DND-41 (cell line): Measurements from ENCODE around the gene NTM.
"Not testable (repeated sequence)": the region's sequence is repeated elsewhere in the genome, so short reads cannot be mapped to it uniquely, and the experiment has no call there.

ENCODE experiments used
- ATAC-seq: fragments of 200-7000 bp; cut with Tn5 transposase; 3 replicates; pipeline ENCODE4 v1.9.1; 2021; ENCODE audit warnings: low read depth; ENCODE audit not compliant: insufficient read depth
- DNase-seq: peaks from one replicate; pipeline ENCODE4 v3.0.0-alpha.2; 2020
- H2AFZ ChIP-seq: 2 replicates; pipeline ENCODE4 v1.6.0; 2012; ENCODE audit warnings: low read depth, low read length
- H3K27ac ChIP-seq: 2 replicates; pipeline ENCODE4 v1.5.1; 2012; ENCODE audit warnings: low read length, inconsistent platforms
- H3K27me3 ChIP-seq: fragments of 200-600 bp; sonication (generic); 2 replicates; pipeline ENCODE4 v1.6.0; 2012; ENCODE audit warnings: low read length, mild to moderate bottlenecking, inconsistent platforms; ENCODE audit not compliant: insufficient read depth, poor library complexity
- H3K36me3 ChIP-seq: 2 replicates; pipeline ENCODE4 v1.5.1; 2012; ENCODE audit warnings: low read length, inconsistent platforms; ENCODE audit not compliant: insufficient read depth
- H3K4me1 ChIP-seq: 2 replicates; pipeline ENCODE4 v1.5.1; 2012; ENCODE audit warnings: mild to moderate bottlenecking, low read length; ENCODE audit not compliant: insufficient read depth
- H3K4me2 ChIP-seq: 2 replicates; pipeline ENCODE4 v1.6.0; 2012; ENCODE audit warnings: mild to moderate bottlenecking, moderate library complexity, low read length, inconsistent platforms; ENCODE audit not compliant: insufficient read depth
- H3K4me3 ChIP-seq, 2 experiments: fragments of 200-600 bp in 1 of 2; shearing (Covaris generic) in 1 of 2; 2 replicates each; pipeline ENCODE4 v1.5.1; 2012 to 2016; ENCODE audit warnings: inconsistent platforms in 2 of 2, low read length in 2 of 2, mild to moderate bottlenecking in 2 of 2, low read depth in 1 of 2, moderate library complexity in 1 of 2
- H3K79me2 ChIP-seq: 2 replicates; pipeline ENCODE4 v1.6.0; 2012; ENCODE audit warnings: low read length, inconsistent platforms; ENCODE audit not compliant: insufficient read depth
- H3K9ac ChIP-seq: 2 replicates; pipeline ENCODE4 v1.6.0; 2012; ENCODE audit warnings: low read depth, mild to moderate bottlenecking, inconsistent platforms, low read length, moderate library complexity
- H3K9me3 ChIP-seq: 2 replicates; pipeline ENCODE4 v1.5.1; 2012; ENCODE audit warnings: low read length, moderate library complexity, mild to moderate bottlenecking, inconsistent platforms; ENCODE audit not compliant: insufficient read depth, severe bottlenecking
- H4K20me1 ChIP-seq: 2 replicates; pipeline ENCODE4 v1.6.0; 2012; ENCODE audit warnings: low read length; ENCODE audit not compliant: insufficient read depth
- CTCF ChIP-seq: IDR thresholded peaks from 2 replicates; pipeline ENCODE4 v1.5.1; 2012; ENCODE audit warnings: borderline replicate concordance, low read length, moderate library complexity, mild to moderate bottlenecking; ENCODE audit not compliant: poor library complexity, severe bottlenecking; ENCODE audit errors: extremely low read depth
- EZH2 ChIP-seq: IDR thresholded peaks from 3 replicates; pipeline ENCODE4 v1.6.1; 2012; ENCODE audit warnings: borderline replicate concordance, low read depth, mild to moderate bottlenecking, moderate library complexity, low read length, inconsistent platforms; ENCODE audit not compliant: severe bottlenecking

NTM gene

GRCh38 chr11:131909426-131910177, 539.2 kb downstream of the NTM start:
- no peak overlapping the region for H3K9ac ChIP-seq

GRCh38 chr11:131910178-131910522, 539.7 kb downstream of the NTM start:
- no peak for TF ChIP-seq EZH2
- no peak for TF ChIP-seq CTCF
- H3K9me3 ChIP-seq, result no peaks in the 10 kb centered on the region
- DNase-seq (no peak), ATAC-seq (no peak)
- H3K9ac ChIP-seq, result no peak overlapping the region
- no peaks in the 10 kb centered on the region for H3K36me3 ChIP-seq
- H2AFZ ChIP-seq, result no peak overlapping the region
- H3K4me2 ChIP-seq, result no peak overlapping the region
- H3K4me3 ChIP-seq, result no peak overlapping the region
- no peaks in the 10 kb centered on the region for H3K4me1 ChIP-seq
- no peaks in the 10 kb centered on the region for H3K79me2 ChIP-seq
- no peaks in the 10 kb centered on the region for H4K20me1 ChIP-seq
- no peaks in the 10 kb centered on the region for H3K27me3 ChIP-seq
- H3K27ac ChIP-seq, result no peak overlapping the region

More at GRCh38 chr11:131909426-131910177, 539.2 kb downstream of the NTM start:
- no peak overlapping the region for H3K27ac ChIP-seq
- H2AFZ ChIP-seq, result no peak overlapping the region
- no peaks in the 10 kb centered on the region for H3K9me3 ChIP-seq
- H3K4me3 ChIP-seq, result no peak overlapping the region
- H3K4me1 ChIP-seq, result no peaks in the 10 kb centered on the region
- DNase-seq (no peak), ATAC-seq (no peak)
- H3K4me2 ChIP-seq, result no peak overlapping the region
- no peak for TF ChIP-seq CTCF
- no peak for TF ChIP-seq EZH2
- H3K79me2 ChIP-seq, result no peaks in the 10 kb centered on the region
- H3K27me3 ChIP-seq, result no peaks in the 10 kb centered on the region
- no peaks in the 10 kb centered on the region for H3K36me3 ChIP-seq
- no peaks in the 10 kb centered on the region for H4K20me1 ChIP-seq

- no peak for DNase-seq
- no peaks in the 10 kb centered on the region for H3K36me3 ChIP-seq
- no peak overlapping the region for H2AFZ ChIP-seq
- H3K9ac ChIP-seq, result no peak overlapping the region
- H3K4me2 ChIP-seq, result no peak overlapping the region
- no peak overlapping the region for H3K4me3 ChIP-seq
- no peak for ATAC-seq
- no peaks in the 10 kb centered on the region for H3K4me1 ChIP-seq
- no peak overlapping the region for H3K27ac ChIP-seq
- H3K9me3 ChIP-seq, result no peaks in the 10 kb centered on the region
- no peaks in the 10 kb centered on the region for H3K27me3 ChIP-seq
- TF ChIP-seq EZH2 (no peak), CTCF (no peak)
- no peaks in the 10 kb centered on the region for H4K20me1 ChIP-seq
- H3K79me2 ChIP-seq, result no peaks in the 10 kb centered on the region
Observed at GRCh38 chr11:131910523-131911387, 540.3 kb downstream of the NTM start.

- not testable (repeated sequence) for H3K9ac ChIP-seq, H2AFZ ChIP-seq, H3K27ac ChIP-seq, H4K20me1 ChIP-seq, H3K27me3 ChIP-seq, H3K4me2 ChIP-seq, DNase-seq, H3K4me3 ChIP-seq, H3K4me1 ChIP-seq, H3K9me3 ChIP-seq, H3K79me2 ChIP-seq, ATAC-seq, H3K36me3 ChIP-seq
Observed at GRCh38 chr11:131911388-131912032, 541.1 kb downstream of the NTM start.
